HG03565 (cell line): ENCODE measurements around the gene TRIM3.

ENCODE experiments used
- ATAC-seq: cut with Tn5 transposase; IDR thresholded peaks from one replicate; pipeline ENCODE4 v1.9.1; 2021; ENCODE audit warnings: mild to moderate bottlenecking, moderate library complexity; ENCODE audit not compliant: unreplicated experiment

TRIM3 gene

GRCh38 chr11:6404342-6405051 lies 69.2 kb downstream of the TRIM3 start:
- ATAC-seq: no peak

- ATAC-seq: no peak
Observed at GRCh38 chr11:6403539-6403938, 70.2 kb downstream of the TRIM3 start.

DNA sequence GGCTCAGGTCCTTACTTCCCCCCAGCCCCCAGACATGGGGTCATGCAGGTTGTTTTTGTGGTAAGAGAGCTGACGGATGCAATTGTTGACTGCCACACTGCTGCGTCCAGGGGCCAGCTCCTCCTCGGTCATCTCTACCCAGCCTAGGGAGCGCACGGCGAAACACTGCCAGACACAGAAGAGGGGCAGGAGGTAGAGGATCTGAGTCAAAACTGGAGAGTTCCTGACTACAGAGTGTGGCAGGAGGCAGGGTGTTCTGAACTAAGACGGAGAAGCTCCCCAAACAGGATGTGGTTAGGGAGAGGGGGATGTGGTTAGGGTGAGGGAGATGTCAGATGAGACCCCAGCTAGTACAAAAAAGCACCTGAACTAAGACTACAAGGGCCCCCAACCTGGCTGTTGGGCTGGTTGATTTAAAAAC lies 71.2 kb downstream of the TRIM3 start:
- peak; percentile 92 for ATAC-seq

- peak; percentile 36 for ATAC-seq
Observed at GRCh38 chr11:6402061-6402470, 71.7 kb downstream of the TRIM3 start.

DNA sequence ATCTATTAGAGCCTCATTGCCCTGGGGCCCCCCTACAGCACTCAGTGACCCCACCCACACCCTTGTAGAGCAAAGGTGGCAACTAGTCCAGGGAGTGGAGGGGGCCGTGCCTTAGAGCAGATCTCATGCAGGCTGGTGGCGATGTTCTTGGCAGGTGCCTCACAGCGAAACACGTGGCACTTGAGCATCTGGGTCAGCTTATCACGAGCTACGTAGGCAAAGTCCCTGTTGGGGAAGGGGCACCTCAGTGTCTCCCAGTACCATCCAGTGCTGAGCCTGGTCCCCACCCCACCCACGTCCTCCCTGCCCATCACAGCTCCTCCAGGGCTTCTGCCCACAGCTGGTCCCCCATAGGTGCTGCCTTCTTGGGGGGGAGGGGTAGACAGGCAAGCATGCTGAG lies 72.3 kb downstream of the TRIM3 start:
- no peak for ATAC-seq

- no peak for ATAC-seq
Observed at GRCh38 chr11:6400431-6401345, 73.1 kb downstream of the TRIM3 start.
